ENCODE results near the gene SAMD8.

DNA sequence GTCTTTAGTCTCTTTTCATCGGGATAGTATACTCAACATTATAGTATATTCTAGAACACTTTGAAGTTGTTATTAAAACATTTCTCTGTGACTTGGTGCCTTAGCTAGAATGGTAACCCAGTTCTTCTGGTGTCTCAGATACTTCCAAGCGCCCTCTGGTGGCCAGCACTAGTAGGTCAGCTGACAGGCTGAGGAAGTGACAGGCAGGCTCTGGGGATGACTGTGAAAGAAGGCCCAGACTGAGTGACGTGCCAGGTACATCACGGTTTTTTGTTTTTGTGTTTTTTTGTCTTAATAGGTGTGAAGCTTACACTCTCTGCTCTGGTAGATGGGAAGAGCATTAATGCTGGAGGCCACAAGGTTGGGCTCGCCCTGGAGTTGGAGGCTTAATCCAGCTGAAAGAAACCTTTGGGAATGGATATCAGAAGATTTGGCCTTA lies 119.2 kb downstream of the SAMD8 start:
- TF ChIP-seq POLR2AphosphoS5 (IDR thresholded peaks at IDR 0.05; ENCODE audit: low read depth, low read length) (no peak; the same call in 1 of the 2 replicates), POLR2A (IDR thresholded peaks at IDR 0.05; ENCODE audit: control extremely low read depth in 1 of 2, low read depth in 2 of 2, low read length in 2 of 2) (no peak; a peak in 1 of 3 replicates), SRF (IDR thresholded peaks at IDR 0.05; ENCODE audit: low read depth, low read length) (no peak), RAD21 (IDR thresholded peaks at IDR 0.05 in 1 of 2, conservative IDR thresholded peaks at IDR 0.05 in 1 of 2; ENCODE audit: low read depth in 2 of 2, low read length in 2 of 2) (peak; percentile 59 to 72; a peak in 3 of 4 replicates), TAF1 (IDR thresholded peaks at IDR 0.05; ENCODE audit: low read depth, low read length) (no peak), RFX5 (IDR thresholded peaks at IDR 0.05; ENCODE audit: borderline replicate concordance, low read depth, low read length) (no peak), EZH2 (IDR thresholded peaks at IDR 0.05; ENCODE audit: low read depth, low read length, severe bottlenecking) (no peak), SP1 (IDR thresholded peaks at IDR 0.05; ENCODE audit: low read depth, low read length) (no peak), YY1 (IDR thresholded peaks at IDR 0.05; ENCODE audit: low read depth, low read length) (no peak), EGR1 (IDR thresholded peaks at IDR 0.05; ENCODE audit: borderline replicate concordance, low read depth, low read length) (no peak), CREB1 (IDR thresholded peaks at IDR 0.05) (peak; percentile 45), SIRT6 (IDR thresholded peaks at IDR 0.05; ENCODE audit: low read length) (no peak)
- TF ChIP-seq, protein P1, sequence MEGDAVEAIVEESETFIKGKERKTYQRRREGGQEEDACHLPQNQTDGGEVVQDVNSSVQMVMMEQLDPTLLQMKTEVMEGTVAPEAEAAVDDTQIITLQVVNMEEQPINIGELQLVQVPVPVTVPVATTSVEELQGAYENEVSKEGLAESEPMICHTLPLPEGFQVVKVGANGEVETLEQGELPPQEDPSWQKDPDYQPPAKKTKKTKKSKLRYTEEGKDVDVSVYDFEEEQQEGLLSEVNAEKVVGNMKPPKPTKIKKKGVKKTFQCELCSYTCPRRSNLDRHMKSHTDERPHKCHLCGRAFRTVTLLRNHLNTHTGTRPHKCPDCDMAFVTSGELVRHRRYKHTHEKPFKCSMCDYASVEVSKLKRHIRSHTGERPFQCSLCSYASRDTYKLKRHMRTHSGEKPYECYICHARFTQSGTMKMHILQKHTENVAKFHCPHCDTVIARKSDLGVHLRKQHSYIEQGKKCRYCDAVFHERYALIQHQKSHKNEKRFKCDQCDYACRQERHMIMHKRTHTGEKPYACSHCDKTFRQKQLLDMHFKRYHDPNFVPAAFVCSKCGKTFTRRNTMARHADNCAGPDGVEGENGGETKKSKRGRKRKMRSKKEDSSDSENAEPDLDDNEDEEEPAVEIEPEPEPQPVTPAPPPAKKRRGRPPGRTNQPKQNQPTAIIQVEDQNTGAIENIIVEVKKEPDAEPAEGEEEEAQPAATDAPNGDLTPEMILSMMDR (IDR thresholded peaks at IDR 0.05; ENCODE audit: control extremely low read depth in 1 of 3, insufficient read depth in 1 of 3, low read depth in 1 of 3, low read length in 3 of 3), result peak; percentile 79 to 89 (median 85)

Data from H1 (cell line).